Measurements from ENCODE around the gene PHF20. TPM values are rescaled to one million over a fixed set of nuclear protein-coding genes. Genes with fewer than 3 reads are reported as not detected.

Gene PHF20
- total RNA-seq, 6 experiments from 2014 or later, result 31.5 to 40.9 (median 36.2) TPM

DNA sequence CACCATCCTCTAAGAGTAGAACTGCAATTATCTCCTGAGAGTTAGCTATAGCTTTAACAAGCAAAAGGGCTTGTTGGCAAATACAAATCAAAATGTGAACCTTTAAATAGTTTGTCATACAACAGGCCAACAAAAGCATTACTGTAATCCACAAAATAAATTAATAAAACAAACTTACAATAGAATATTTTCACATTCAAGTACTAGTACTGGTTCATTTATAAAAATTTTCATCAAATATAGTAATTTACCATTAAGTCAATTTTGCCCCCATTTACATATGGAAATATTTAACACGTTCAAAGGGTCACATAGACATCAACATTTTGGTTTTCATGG lies 39.2 kb upstream of the PHF20 start:
- Mint-ChIP-seq H3K9me3 (peaks cover 5% of the 10 kb centered on the region; the same call in 1 of the 2 replicates), H3K27me3 (ENCODE audit: insufficient read depth) (peaks cover 8% of the 10 kb centered on the region), H3K4me3 (no peak overlapping the region; the same call in 1 of the 2 replicates), H3K27ac (peak overlapping the region; percentile 48), H3K4me1 (ENCODE audit: low read depth) (peaks cover 48% of the 10 kb centered on the region), H3K36me3 (ENCODE audit: low read depth) (peaks cover 45% of the 10 kb centered on the region)
- TF ChIP-seq, protein P1, sequence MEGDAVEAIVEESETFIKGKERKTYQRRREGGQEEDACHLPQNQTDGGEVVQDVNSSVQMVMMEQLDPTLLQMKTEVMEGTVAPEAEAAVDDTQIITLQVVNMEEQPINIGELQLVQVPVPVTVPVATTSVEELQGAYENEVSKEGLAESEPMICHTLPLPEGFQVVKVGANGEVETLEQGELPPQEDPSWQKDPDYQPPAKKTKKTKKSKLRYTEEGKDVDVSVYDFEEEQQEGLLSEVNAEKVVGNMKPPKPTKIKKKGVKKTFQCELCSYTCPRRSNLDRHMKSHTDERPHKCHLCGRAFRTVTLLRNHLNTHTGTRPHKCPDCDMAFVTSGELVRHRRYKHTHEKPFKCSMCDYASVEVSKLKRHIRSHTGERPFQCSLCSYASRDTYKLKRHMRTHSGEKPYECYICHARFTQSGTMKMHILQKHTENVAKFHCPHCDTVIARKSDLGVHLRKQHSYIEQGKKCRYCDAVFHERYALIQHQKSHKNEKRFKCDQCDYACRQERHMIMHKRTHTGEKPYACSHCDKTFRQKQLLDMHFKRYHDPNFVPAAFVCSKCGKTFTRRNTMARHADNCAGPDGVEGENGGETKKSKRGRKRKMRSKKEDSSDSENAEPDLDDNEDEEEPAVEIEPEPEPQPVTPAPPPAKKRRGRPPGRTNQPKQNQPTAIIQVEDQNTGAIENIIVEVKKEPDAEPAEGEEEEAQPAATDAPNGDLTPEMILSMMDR (IDR thresholded peaks at IDR 0.05), result no peak
- no peak for DNase-seq

DNA sequence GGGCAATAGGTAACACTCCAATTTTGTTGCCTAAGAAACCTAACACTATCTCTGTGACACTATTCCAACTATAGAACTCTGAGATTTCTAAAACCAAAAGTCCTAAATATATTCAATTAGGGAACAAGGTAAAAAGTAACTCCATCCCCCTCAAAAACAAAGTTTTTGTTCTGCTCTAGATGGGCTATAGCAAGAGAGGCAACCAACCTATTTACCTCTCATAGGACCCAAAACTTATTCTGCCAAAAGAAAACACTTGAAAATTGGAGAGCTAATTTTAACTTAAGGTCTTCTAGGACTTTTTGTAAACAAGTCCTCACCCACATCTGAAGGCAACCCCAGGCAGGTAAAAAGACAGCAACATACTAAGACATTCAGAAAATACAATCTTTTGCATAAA lies 37.4 kb upstream of the PHF20 start:
- Mint-ChIP-seq H3K4me3 (peak overlapping the region; percentile 18), H3K4me1 (ENCODE audit: low read depth) (peaks cover 60% of the 10 kb centered on the region), H3K9me3 (peaks cover 5% of the 10 kb centered on the region; the same call in 1 of the 2 replicates), H3K27ac (peak overlapping the region; percentile 14; the same call in 1 of the 2 replicates), H3K36me3 (ENCODE audit: low read depth) (peaks cover 59% of the 10 kb centered on the region), H3K27me3 (ENCODE audit: insufficient read depth) (peaks cover 8% of the 10 kb centered on the region; the same call in 1 of the 2 replicates)
- TF ChIP-seq, protein P1 (IDR thresholded peaks at IDR 0.05), result no peak
- no peak for DNase-seq

DNA sequence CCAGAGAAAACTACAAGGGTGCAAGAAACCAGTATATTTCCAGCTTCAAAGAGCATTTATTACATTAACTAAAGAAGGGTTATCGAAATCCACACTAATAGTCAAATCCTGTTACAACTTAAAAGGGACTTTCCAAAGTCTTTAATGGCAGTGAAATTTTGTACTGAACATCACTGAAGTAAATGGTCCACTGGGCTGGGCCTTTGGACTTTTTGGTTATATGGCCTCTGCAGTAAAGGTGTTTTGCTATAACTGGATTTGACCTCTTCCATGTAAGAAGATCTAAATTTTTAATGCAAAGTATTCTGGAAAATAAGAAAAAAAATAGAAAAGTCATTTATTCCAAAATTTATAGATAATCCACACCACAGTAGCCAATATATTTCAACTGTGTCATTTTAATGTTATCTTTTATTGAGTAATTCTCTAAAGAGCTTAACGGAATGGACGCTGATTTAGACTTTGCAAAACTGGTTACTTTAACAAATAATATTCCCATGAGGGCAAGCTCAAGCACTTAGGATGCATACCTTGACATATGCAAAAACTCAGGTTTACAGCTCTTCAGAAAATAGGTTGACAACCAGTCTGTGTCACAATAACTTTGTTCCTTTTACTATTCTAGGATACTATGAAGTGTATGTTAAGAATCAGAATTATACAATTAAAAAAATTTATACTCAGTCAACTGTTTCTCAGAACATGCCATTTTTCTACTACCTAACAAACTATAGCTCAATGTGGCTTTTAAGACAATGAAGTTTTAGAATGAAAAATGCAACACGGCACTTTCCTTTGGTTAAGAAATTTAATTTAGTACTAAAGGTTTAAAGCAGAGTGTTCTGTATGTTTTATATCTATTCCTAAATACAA lies 36.8 kb upstream of the PHF20 start:
- H3K27ac Mint-ChIP-seq, result peak overlapping the region; percentile 14
- H3K4me3 Mint-ChIP-seq, result peak overlapping the region; percentile 18
- TF ChIP-seq, protein P1 (IDR thresholded peaks at IDR 0.05), result no peak
- H3K27me3 Mint-ChIP-seq (ENCODE audit: insufficient read depth), result peaks cover 8% of the 10 kb centered on the region; the same call in 1 of the 2 replicates
- peaks cover 59% of the 10 kb centered on the region for H3K36me3 Mint-ChIP-seq (ENCODE audit: low read depth)
- no peak for DNase-seq
- peaks cover 5% of the 10 kb centered on the region; the same call in 1 of the 2 replicates for H3K9me3 Mint-ChIP-seq
- H3K4me1 Mint-ChIP-seq (ENCODE audit: low read depth), result peaks cover 61% of the 10 kb centered on the region

DNA sequence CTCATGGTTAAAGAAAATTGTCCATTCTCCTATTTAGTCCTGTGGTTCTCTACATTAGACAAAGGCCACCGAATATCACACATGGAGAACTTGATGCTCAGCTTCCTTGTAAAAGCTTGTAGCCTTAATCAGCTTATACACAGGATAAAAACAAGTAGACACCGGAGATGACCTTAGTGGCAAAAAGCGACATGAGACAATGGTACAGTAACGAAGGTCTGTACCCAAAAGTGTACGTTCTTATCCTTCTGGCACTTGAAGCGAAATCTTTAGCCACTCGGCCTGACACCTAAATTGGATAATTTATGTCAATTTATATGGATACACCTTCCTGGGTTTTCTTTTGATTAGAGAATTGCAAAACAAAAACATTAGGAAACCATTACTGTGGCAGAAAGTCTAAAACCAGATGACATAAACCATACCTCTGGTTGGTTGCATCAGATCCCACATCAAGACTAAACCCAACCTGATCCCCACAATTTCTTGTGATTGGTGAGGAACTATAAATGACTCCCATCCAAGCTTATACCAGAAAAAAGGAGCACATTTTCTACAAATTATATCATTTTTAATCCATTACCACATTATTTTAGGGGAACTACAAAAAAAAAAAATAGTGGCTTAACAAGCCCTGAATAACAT lies 35.9 kb upstream of the PHF20 start:
- DNase-seq, result no peak
- peak overlapping the region; percentile 7; the same call in 1 of the 2 replicates for H3K4me3 Mint-ChIP-seq
- TF ChIP-seq, protein P1 (IDR thresholded peaks at IDR 0.05), result no peak
- H3K36me3 Mint-ChIP-seq (ENCODE audit: low read depth), result peaks cover 66% of the 10 kb centered on the region
- peak overlapping the region; percentile 26; the same call in 1 of the 2 replicates for H3K27ac Mint-ChIP-seq
- H3K9me3 Mint-ChIP-seq, result peaks cover 5% of the 10 kb centered on the region; the same call in 1 of the 2 replicates
- H3K4me1 Mint-ChIP-seq (ENCODE audit: low read depth), result peaks cover 58% of the 10 kb centered on the region
- H3K27me3 Mint-ChIP-seq (ENCODE audit: insufficient read depth), result peaks cover 8% of the 10 kb centered on the region; the same call in 1 of the 2 replicates

DNA sequence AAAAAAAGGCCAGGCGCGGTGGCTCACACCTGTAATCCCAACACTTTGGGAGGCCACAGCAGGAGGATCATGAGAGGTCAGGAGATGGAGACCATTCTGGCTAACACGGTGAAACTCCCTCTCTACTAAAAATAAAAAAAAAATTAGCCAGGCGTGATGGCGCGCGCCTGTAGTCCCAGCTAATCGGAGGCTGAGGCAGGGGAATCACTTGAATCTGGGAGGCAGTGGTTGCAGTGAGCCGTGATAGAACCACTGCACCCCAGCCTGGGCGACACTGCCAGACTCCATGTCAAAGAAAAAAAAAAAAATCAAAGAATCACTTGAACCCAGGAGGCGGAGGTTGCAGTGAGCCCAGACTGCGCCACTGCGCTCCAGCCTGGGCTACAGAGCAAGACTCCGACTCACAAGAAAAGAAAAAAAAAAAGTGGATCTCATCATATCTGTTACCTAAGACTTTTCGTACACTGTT lies 33.9 kb upstream of the PHF20 start:
- TF ChIP-seq, protein P1 (IDR thresholded peaks at IDR 0.05), result no peak
- Mint-ChIP-seq H3K9me3 (peaks cover 5% of the 10 kb centered on the region), H3K36me3 (ENCODE audit: low read depth) (peaks cover 69% of the 10 kb centered on the region), H3K27ac (peak overlapping the region; percentile 46), H3K4me1 (ENCODE audit: low read depth) (peaks cover 51% of the 10 kb centered on the region), H3K4me3 (peak overlapping the region; percentile 68; the same call in 1 of the 2 replicates), H3K27me3 (ENCODE audit: insufficient read depth) (peaks cover 17% of the 10 kb centered on the region)
- DNase-seq, result no peak
